GM23338 (cell line): ENCODE results near the gene CNTNAP2. TPM values are rescaled to one million over a fixed set of nuclear protein-coding genes. Genes with fewer than 3 reads are reported as not detected.

Experiments used
- ATAC-seq: fragments of 200-7000 bp; cut with Tn5 transposase; 3 replicates; pipeline ENCODE4 v1.9.1; 2020
- DNase-seq: peaks from one replicate; pipeline ENCODE4 v3.0.0-alpha.2; 2015; ENCODE audit warnings: low spot score
- H2AFZ ChIP-seq: fragments of 200-600 bp; sonication (generic); 2 replicates; pipeline ENCODE4 v1.8.0; 2016; ENCODE audit warnings: antibody characterized with exemption, mild to moderate bottlenecking, moderate library complexity
- H3F3A ChIP-seq: fragments of 200-600 bp; sonication (generic); replicated peaks from 2 replicates; pipeline ENCODE4 v1.8.0; 2017; ENCODE audit warnings: antibody characterized with exemption, mixed run types, low read depth
- H3K27ac ChIP-seq: fragments of 200-600 bp; sonication (generic); 2 replicates; pipeline ENCODE4 v1.6.1; 2016; ENCODE audit warnings: low read depth
- H3K27me3 ChIP-seq: fragments of 200-600 bp; sonication (generic); 2 replicates; pipeline ENCODE4 v1.8.0; 2016; ENCODE audit warnings: mild to moderate bottlenecking, mixed run types, moderate library complexity; ENCODE audit not compliant: insufficient read depth
- H3K36me3 ChIP-seq: fragments of 200-600 bp; sonication (generic); 2 replicates; pipeline ENCODE4 v1.8.0; 2016; ENCODE audit warnings: mild to moderate bottlenecking; ENCODE audit not compliant: insufficient read depth
- H3K4me1 ChIP-seq: fragments of 200-600 bp; sonication (generic); 2 replicates; pipeline ENCODE4 v1.8.0; 2016; ENCODE audit warnings: mild to moderate bottlenecking, moderate library complexity; ENCODE audit not compliant: insufficient read depth
- H3K4me2 ChIP-seq: fragments of 200-600 bp; sonication (generic); 2 replicates; pipeline ENCODE4 v1.7.1; 2017; ENCODE audit warnings: mixed run types
- H3K4me3 ChIP-seq: fragments of 200-600 bp; sonication (generic); 2 replicates; pipeline ENCODE4 v1.6.1; 2016; ENCODE audit warnings: mixed run types
- H3K79me2 ChIP-seq: fragments of 200-600 bp; sonication (generic); replicated peaks from 2 replicates; pipeline ENCODE4 v1.8.0; 2017; ENCODE audit warnings: mild to moderate bottlenecking; ENCODE audit not compliant: insufficient read depth
- H3K9me2 ChIP-seq: fragments of 200-600 bp; sonication (generic); 2 replicates; pipeline ENCODE4 v1.8.0; 2017; ENCODE audit not compliant: insufficient read depth
- H4K20me1 ChIP-seq: fragments of 200-600 bp; sonication (generic); replicated peaks from 2 replicates; pipeline ENCODE4 v1.8.0; 2017; ENCODE audit warnings: mild to moderate bottlenecking; ENCODE audit not compliant: insufficient read depth
- H3K27ac Mint-ChIP-seq: 2 replicates; pipeline ENCODE4 v1.8.0; 2020; ENCODE audit warnings: inconsistent platforms, mild to moderate bottlenecking, moderate library complexity, mixed read lengths
- H3K27me3 Mint-ChIP-seq: 3 replicates; pipeline ENCODE4 v1.8.0; 2022; ENCODE audit warnings: low read depth, mild to moderate bottlenecking, moderate library complexity, mixed read lengths, inconsistent platforms; ENCODE audit not compliant: insufficient read depth, poor library complexity
- H3K36me3 Mint-ChIP-seq: 3 replicates; pipeline ENCODE4 v1.8.0; 2021; ENCODE audit warnings: low read depth, mild to moderate bottlenecking, inconsistent platforms, moderate library complexity, mixed read lengths
- H3K4me1 Mint-ChIP-seq: 3 replicates; pipeline ENCODE4 v1.8.0; 2020; ENCODE audit warnings: mild to moderate bottlenecking, inconsistent platforms, mixed read lengths
- H3K4me3 Mint-ChIP-seq: 3 replicates; pipeline ENCODE4 v1.8.0; 2021; ENCODE audit warnings: moderate library complexity, mild to moderate bottlenecking, inconsistent platforms, mixed read lengths
- H3K9me3 Mint-ChIP-seq: 3 replicates; pipeline ENCODE4 v1.8.0; 2020; ENCODE audit warnings: moderate library complexity, mild to moderate bottlenecking, inconsistent platforms, mixed read lengths
- ETS1 ChIP-seq: IDR thresholded peaks from 2 replicates; pipeline ENCODE4 v1.6.1; 2016; ENCODE audit warnings: antibody characterized with exemption
- EZH2 ChIP-seq: fragments of 200-600 bp; sonication (generic); IDR thresholded peaks from one replicate; pipeline ENCODE4 v1.8.0; 2017; ENCODE audit warnings: antibody characterized with exemption, mild to moderate bottlenecking, low read depth; ENCODE audit not compliant: unreplicated experiment
- EZH2phosphoT487 ChIP-seq: fragments of 200-600 bp; sonication (generic); IDR thresholded peaks from one replicate; pipeline ENCODE4 v1.8.1; 2018; ENCODE audit warnings: antibody characterized with exemption; ENCODE audit not compliant: unreplicated experiment
- JUNB ChIP-seq: IDR thresholded peaks from one replicate; pipeline ENCODE4 v1.6.1; 2016; ENCODE audit warnings: antibody characterized with exemption; ENCODE audit not compliant: unreplicated experiment
- NANOG ChIP-seq: IDR thresholded peaks from 2 replicates; pipeline ENCODE4 v1.6.1; 2016; ENCODE audit warnings: antibody characterized with exemption, borderline replicate concordance
- POLR2AphosphoS5 ChIP-seq: IDR thresholded peaks from 2 replicates; pipeline ENCODE4 v1.6.1; 2016; ENCODE audit warnings: antibody characterized with exemption, low read depth
- ZNF114 ChIP-seq: fragments of 250-450 bp; sonication (Bioruptor Pico); IDR thresholded peaks from 2 replicates; pipeline ENCODE4 v1.5.0; 2020; ENCODE audit warnings: mild to moderate bottlenecking, moderate library complexity
- polyA plus RNA-seq: library from polyadenylated mRNA; unstranded; fragments of >200 nt; fragmentation: Nextera tagmentation; extraction: Ambion mirVana; gene quantifications from 2 replicates; pipeline ENCODE4 v1.2.1, GENCODE V29; 2016
- total RNA-seq: library from RNA; depleted of rRNA; stranded (reverse); fragments of >200 nt; shearing (Covaris generic); gene quantifications from 2 replicates; pipeline ENCODE4 v1.2.3, GENCODE V29; 2014
- TF ChIP-seq, protein P1 (sequence below): fragments of 250-450 bp; sonication (Bioruptor Pico); IDR thresholded peaks from 2 replicates; pipeline ENCODE4 v1.5.0; 2020; ENCODE audit warnings: mild to moderate bottlenecking, moderate library complexity
- TF ChIP-seq, protein P2 (sequence below), 2 experiments: fragments of 200-600 bp in 1 of 2; sonication (generic) in 1 of 2; conservative IDR thresholded peaks; 2 replicates each; pipeline versions ENCODE4 v1.5.1 to v1.6.1; 2016 to 2017; ENCODE audit warnings: antibody characterized with exemption in 2 of 2, low read depth in 2 of 2, mild to moderate bottlenecking in 2 of 2, moderate library complexity in 1 of 2

The CNTNAP2 gene
- total and polyA plus RNA-seq, 2 experiments from 2014 or later, result 38.2 to 61.3 TPM

DNA sequence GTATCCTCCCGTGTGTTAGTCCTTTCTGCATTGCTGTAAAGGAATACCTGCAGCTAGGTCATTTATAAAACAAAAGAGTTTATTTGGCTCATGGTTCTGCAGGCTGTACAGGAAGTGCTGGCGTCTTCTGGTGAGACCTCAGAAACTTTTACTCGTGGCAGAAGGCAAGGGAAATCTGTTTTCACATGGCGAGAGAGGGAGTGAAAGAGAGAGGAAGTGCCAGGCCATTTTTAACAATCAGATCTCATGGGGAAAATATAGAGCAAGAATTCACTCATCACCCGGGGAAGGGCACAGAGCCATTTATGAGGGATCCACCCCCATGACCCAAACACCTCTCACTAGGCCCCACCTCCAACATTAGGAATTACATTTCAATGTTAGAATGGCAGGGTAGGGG is 952.2 kb downstream of the CNTNAP2 start (continued):
- TF ChIP-seq, protein P1, sequence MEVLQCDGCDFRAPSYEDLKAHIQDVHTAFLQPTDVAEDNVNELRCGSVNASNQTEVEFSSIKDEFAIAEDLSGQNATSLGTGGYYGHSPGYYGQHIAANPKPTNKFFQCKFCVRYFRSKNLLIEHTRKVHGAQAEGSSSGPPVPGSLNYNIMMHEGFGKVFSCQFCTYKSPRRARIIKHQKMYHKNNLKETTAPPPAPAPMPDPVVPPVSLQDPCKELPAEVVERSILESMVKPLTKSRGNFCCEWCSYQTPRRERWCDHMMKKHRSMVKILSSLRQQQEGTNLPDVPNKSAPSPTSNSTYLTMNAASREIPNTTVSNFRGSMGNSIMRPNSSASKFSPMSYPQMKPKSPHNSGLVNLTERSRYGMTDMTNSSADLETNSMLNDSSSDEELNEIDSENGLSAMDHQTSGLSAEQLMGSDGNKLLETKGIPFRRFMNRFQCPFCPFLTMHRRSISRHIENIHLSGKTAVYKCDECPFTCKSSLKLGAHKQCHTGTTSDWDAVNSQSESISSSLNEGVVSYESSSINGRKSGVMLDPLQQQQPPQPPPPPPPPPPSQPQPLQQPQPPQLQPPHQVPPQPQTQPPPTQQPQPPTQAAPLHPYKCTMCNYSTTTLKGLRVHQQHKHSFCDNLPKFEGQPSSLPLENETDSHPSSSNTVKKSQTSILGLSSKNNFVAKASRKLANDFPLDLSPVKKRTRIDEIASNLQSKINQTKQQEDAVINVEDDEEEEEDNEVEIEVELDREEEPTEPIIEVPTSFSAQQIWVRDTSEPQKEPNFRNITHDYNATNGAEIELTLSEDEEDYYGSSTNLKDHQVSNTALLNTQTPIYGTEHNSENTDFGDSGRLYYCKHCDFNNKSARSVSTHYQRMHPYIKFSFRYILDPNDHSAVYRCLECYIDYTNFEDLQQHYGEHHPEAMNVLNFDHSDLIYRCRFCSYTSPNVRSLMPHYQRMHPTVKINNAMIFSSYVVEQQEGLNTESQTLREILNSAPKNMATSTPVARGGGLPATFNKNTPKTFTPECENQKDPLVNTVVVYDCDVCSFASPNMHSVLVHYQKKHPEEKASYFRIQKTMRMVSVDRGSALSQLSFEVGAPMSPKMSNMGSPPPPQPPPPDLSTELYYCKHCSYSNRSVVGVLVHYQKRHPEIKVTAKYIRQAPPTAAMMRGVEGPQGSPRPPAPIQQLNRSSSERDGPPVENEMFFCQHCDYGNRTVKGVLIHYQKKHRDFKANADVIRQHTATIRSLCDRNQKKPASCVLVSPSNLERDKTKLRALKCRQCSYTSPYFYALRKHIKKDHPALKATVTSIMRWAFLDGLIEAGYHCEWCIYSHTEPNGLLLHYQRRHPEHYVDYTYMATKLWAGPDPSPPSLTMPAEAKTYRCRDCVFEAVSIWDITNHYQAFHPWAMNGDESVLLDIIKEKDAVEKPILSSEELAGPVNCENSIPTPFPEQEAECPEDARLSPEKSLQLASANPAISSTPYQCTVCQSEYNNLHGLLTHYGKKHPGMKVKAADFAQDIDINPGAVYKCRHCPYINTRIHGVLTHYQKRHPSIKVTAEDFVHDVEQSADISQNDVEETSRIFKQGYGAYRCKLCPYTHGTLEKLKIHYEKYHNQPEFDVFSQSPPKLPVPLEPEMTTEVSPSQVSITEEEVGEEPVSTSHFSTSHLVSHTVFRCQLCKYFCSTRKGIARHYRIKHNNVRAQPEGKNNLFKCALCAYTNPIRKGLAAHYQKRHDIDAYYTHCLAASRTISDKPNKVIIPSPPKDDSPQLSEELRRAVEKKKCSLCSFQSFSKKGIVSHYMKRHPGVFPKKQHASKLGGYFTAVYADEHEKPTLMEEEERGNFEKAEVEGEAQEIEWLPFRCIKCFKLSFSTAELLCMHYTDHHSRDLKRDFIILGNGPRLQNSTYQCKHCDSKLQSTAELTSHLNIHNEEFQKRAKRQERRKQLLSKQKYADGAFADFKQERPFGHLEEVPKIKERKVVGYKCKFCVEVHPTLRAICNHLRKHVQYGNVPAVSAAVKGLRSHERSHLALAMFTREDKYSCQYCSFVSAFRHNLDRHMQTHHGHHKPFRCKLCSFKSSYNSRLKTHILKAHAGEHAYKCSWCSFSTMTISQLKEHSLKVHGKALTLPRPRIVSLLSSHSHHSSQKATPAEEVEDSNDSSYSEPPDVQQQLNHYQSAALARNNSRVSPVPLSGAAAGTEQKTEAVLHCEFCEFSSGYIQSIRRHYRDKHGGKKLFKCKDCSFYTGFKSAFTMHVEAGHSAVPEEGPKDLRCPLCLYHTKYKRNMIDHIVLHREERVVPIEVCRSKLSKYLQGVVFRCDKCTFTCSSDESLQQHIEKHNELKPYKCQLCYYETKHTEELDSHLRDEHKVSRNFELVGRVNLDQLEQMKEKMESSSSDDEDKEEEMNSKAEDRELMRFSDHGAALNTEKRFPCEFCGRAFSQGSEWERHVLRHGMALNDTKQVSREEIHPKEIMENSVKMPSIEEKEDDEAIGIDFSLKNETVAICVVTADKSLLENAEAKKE (CRISPR knock-in tag), result no peak
- TF ChIP-seq, protein P2, sequence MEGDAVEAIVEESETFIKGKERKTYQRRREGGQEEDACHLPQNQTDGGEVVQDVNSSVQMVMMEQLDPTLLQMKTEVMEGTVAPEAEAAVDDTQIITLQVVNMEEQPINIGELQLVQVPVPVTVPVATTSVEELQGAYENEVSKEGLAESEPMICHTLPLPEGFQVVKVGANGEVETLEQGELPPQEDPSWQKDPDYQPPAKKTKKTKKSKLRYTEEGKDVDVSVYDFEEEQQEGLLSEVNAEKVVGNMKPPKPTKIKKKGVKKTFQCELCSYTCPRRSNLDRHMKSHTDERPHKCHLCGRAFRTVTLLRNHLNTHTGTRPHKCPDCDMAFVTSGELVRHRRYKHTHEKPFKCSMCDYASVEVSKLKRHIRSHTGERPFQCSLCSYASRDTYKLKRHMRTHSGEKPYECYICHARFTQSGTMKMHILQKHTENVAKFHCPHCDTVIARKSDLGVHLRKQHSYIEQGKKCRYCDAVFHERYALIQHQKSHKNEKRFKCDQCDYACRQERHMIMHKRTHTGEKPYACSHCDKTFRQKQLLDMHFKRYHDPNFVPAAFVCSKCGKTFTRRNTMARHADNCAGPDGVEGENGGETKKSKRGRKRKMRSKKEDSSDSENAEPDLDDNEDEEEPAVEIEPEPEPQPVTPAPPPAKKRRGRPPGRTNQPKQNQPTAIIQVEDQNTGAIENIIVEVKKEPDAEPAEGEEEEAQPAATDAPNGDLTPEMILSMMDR (conservative IDR thresholded peaks at IDR 0.05; ENCODE audit: low read depth in 2 of 2), result no peak
- TF ChIP-seq ETS1 (no peak), NANOG (no peak), ZNF114 (CRISPR knock-in tag) (no peak), EZH2 (no peak), JUNB (no peak)

- no peaks in the 10 kb centered on the region; the same call in 1 of the 3 replicates for H3K36me3 Mint-ChIP-seq
- Histone ChIP-seq H3K27ac (no peak overlapping the region), H3K4me2 (no peak overlapping the region), H3K27me3 (no peaks in the 10 kb centered on the region), H3K9me2 (no peaks in the 10 kb centered on the region), H3K79me2 (no peaks in the 10 kb centered on the region), H3K4me3 (no peak overlapping the region), H3F3A (no peaks in the 10 kb centered on the region), H4K20me1 (no peaks in the 10 kb centered on the region), H3K36me3 (no peaks in the 10 kb centered on the region), H2AFZ (no peak overlapping the region), H3K4me1 (no peaks in the 10 kb centered on the region)
- DNase-seq, result no peak
- no peak overlapping the region for H3K4me3 Mint-ChIP-seq
- H3K4me1 Mint-ChIP-seq, result peaks cover 5% of the 10 kb centered on the region; the same call in 1 of the 3 replicates
- H3K9me3 Mint-ChIP-seq, result peaks cover 22% of the 10 kb centered on the region
- peaks cover 6% of the 10 kb centered on the region for H3K27me3 Mint-ChIP-seq
- no peak for ATAC-seq
- no peak overlapping the region for H3K27ac Mint-ChIP-seq
- TF ChIP-seq ZNF114 (CRISPR knock-in tag), result no peak
- TF ChIP-seq POLR2AphosphoS5, result no peak
- TF ChIP-seq EZH2phosphoT487, result no peak
- TF ChIP-seq JUNB, result no peak
These were observed 953.2 kb downstream of the CNTNAP2 start for GRCh38 chr7:147069771-147070170.
